Measurements from ENCODE around the gene UBE2G1.
"Not testable (repeated sequence)": the region's sequence is repeated elsewhere in the genome, so short reads cannot be mapped to it uniquely, and the experiment has no call there.

UBE2G1 gene, protein sequence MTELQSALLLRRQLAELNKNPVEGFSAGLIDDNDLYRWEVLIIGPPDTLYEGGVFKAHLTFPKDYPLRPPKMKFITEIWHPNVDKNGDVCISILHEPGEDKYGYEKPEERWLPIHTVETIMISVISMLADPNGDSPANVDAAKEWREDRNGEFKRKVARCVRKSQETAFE

DNA sequence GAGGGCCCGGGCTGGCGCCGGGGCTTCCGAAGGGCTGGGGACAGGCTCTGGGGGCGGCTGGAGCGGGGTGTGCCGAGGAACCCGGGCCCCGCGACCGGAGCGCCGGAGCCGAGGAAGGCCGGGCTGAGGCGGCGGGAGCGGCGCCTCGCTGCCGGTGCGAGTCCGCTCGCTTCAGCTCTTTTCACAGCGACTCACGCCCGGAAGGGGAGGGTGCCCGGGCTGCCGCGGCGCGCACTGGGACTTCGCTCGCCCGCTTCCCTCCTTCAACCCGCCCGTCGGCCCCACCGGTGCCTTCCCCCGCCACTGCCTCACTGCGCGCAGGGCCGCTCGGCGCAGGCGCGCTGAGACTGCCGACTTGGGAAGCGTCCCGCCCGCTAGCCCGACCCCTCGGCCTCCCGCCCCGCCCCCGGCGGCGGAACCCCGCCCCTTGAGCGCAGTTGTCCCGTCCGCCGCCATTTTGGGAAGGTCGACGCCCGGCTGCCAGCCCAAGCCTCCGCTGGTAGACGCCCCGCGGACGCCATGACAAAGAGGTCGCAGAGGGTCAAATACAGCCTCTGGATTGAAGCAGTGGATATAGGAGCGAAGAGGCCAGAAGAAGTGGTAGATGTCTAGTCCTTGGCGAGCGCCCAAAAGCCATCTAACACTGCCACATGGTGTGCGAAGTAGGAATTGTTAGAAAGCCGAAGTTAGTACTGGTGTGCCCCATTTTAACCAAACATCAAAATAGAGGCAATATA is at the start of gene UBE2G1:
Gene UBE2G1 (minus strand): TSS at position 349 of the 737 bp plus-strand sequence. CDS start 359 bp downstream, outside the sequence.
- peak; percentile 100 for DNase-seq

DNA sequence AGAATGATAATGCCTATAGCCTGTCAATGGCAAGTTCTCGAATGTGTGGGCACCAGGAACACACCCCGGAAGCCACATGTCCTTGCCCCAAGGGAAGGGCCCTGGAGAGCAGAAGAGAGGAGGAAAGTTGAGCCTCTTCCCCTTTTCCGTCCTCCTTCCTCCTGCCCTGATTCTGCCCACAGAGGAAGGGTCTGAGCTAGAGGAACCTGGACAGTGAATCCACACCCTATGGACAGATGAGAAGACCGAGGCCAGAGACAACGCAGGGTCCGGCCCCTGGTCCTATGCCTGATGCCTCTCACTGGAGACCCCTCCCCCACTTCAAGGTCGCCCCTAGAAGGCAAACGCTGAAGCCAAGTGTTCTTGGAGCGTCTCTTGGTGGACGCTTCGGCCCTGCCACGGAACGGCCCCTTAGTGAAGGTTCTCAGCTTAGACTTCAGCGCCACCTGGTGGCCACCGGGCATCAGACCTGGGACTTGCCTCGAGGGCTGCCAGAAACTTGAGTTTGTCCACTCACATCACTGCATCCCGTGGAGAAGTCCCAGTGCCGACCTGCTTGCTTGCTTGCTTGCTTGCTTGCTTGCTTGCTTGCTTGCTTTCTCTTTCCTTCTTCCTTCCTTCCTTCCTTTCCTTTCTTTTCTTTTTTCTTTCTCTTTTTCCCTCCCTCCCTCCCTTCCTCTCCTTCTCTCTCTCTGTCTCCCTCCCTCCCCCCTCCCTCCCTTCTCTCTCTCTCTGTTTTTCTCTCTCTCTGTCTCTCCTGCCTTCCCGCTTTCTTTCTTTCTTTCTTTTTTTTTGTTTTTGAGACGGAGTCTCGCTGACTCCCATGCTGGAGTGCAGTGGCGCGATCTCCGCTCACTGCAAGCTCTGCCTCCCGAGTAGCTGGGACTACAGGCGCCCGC is 46.7 kb upstream of the UBE2G1 start:
- peak; percentile 99 for DNase-seq

DNA sequence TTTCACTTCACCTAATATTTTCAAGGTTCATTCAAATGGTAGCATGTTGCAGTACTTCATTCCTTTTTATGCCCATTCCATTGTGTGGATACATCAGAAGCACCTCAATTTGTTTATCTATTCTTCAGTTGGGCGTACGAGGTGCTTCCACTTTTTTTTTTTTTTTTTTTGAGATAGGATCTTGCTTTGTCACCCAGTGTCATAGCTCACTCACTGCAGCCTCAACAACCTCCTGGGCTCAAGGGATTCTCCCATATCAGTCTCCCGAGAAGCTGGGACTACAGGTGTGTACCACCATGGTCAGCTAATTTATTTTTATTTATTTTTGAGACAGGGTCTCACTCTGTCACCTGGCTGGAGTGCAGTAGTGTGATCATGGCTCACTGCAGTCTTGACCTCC is 44.7 kb upstream of the UBE2G1 start:
- no peak for DNase-seq

DNA sequence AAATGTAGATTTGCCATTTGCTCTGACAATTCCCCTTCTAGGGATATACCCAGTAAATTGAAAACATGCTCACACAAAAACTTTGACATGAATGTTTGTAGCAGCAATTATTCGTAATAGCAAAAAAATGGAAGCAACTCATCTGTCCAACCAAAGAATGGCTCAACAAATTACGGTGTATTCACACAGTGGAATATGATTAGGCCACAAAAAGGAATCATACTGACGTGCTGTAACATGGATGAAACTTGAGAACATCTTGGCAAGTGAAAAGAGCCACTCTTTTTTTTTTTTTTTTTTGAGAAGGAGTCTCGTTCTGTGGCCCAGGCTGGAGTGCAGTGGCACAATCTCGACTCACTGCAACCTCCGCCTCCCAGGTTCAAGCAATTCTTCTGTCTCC is 43.2 kb upstream of the UBE2G1 start:
- no peak for DNase-seq

DNA sequence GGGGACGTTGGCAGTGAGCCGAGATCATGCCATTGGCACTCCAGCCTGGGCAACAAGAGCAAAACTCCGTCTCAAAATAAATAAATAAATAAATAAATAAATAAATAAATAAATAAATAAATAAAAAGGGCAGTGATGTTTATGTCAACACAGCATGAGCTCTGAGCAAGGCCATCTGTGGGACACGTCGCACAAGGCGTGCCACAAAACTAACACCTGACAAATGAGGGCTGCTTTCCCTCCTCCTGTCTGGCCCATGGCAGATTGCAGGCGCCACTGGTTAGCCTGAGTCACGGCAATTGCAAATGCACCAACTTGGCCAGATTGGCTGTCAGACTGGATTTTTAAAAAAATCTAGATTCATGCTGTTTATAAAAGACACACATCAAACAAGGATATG is 41.4 kb upstream of the UBE2G1 start:
- DNase-seq = no peak

DNA sequence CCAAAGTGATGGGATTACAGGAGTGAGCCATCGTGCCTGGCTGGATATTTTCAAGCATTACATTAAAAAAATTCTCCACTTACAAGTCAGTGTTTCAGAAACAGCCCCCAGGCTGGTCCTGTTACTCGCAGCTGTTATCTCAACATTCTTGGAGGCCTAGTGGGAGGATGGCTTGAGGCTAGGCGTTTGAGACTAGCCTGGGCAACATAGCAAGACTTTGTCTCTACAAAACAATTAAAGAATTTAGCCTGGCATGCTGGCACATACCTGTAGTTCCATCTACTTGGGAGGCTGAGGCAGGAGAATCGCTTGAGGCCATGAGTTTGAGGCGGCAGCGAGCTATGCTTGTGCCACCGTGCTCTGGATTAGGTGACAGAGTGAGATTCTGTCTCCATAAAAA is 40.7 kb upstream of the UBE2G1 start:
- DNase-seq = no peak

DNA sequence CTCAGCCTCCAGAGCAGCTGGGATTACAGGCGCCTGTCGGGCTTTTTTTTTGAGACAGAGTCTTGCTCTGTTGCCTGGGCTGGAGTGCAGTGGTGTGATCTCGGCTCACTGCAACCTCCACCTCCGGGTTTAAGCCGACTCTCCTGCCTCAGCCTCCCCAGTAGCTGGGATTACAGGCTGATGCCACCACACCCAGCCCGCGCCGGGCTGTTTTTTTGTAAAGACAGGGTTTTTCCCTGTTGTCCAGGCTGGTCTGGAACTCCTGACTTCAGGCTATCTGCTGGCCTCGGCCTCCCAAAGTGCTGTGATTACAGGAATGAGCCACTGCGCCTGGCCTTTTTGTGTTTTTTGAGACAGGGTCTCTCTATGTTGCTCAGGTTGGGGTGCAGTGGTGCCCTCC is 39.9 kb upstream of the UBE2G1 start:
- no peak for DNase-seq

DNA sequence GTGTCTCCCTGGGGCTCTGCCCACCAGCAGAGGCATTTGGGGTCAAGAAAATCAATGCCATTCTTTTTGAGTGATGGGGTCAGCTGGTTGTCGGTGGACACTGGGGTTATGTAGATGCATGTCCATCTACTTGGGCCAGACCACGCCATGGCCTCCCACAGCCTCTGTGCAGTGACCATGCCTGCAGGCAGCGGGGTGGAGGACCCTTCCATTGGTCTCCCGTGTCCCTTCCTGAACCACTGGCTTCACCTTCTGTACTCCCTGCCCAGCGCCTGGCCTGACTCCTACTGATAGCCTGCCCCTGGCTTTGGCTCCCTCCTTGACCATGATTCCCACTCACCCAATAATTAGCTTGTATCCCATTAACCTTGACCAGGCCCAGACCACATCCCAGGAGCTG is 39.2 kb upstream of the UBE2G1 start:
- no peak for DNase-seq

DNA sequence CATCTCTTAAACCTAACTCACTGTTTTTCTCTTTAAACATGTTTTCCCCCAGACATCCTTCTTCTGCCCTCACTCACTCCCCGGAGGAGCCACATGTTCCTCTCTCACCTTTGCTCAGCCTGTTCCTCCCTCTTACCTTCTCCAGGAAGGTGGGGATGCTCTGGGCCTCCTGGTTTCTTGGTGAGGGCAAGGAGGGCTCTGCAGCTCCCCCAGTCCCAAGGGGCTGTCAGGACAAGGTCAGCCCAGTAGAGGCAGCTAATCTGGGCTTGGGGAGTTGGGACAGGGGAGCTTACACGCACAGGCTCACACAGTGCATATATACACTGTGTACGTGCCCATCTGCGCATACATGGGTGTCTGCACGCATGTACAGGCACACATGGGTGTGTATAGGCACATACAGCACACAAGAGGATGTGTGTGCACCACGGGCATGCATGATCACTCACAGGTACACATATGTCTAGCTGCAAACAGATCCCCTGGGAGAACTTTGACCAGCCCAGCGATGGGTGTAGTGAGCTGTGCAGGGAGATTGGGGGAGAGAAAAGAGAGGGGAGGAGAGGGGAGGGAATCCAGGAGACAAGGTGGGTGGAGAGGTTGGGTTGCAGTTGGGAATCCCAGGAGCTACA is 38.7 kb upstream of the UBE2G1 start:
- DNase-seq = no peak

DNA sequence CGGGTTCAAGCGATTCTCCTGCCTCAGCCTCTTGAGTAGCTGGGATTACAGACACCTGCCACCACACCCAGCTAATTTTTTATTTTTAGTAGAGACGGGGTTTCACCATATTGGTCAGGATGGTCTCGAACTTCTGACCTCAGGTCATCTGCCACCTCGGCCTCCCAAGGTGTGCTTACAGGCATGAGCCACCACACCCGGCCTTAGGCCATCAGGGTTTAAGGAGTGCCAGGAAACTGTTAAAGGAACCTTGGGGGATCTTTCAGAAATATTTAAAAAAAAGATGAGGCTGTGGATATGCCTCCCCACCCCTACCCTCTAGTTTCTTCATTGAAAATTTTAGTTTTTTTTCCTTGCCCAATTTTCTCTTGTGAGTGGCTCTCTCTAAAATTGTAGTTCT is 31.4 kb upstream of the UBE2G1 start:
- DNase-seq = no peak

DNA sequence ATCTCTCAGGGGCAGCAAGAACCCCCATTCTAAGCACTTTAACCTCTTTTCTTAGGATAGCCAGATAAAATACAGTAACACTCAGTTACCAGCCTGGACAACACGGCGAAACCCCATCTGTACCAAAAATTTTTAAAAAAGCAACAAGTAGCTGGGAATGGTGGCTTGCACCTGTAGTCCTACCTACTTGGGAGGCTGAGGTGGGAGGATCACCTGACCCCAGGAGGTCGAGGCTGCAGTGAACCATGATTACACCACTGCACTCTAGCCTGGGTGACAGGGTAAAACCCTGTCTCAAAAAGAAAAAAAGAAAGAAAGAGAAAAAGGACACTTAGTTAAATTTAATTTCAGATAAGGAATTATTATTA is 28.6 kb upstream of the UBE2G1 start:
- no peak for DNase-seq

DNA sequence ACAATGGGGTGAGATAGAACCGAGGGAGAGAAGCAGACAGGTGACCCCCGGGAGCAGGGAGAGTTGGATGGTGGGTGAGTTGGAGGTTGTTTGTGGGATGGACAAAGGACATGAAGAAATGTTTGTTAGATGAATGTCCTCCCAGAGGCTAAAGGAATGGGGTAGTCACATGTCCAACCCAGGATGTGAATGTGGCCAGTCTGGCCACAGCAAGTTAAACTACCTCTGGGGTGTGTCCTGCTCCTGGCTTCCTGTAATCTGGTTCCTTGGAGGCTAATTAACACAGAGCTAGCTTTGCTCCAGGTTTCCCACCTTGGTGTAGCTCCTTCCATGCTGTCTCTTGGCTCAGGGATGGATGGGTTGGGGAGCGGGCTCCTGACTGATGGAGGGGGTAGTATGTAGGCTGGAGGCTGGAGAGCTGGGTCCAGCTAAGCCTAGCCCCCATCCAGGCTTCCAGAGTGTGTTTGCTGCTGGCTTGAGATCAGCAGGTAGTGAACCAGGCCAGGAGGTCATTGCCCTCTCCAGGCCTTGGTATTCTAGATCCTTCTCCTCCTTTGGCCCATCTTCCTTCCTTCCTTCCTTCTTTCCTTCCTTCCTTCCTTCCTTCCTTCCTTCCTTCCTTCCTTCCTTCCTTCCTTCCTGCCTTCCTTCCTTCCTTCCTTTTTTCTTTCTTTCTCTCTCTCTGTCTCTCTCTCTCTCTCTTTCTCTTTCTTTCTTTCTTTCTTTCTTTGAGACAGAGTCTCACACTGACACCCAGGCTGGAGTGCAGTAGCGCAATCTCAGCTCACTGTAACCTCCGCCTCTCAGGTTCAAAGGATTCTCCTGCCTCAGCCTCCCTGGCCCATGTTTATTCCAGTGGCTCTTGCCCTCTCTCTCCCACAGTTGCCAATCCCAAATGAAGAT is 28.0 kb upstream of the UBE2G1 start:
- no peak for DNase-seq

DNA sequence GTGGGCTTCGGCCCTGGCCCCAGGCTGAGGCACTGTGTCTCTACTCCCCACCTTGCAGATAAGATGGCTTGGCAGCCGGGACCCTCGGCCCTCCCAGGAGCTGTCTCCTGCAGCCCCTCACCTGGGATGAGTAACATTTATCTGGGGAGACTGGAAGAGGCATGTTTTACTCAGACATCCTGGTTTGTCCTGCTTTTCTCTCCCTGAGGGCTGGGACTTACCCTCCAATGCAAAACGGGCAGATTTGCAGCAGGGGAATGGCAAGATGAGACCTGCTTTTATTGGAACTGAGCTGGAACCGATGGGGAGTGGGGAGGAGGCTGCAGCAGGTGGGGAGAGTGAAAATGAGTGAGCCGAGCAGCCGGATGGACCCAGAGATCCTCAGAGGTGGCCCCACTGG is 27.3 kb upstream of the UBE2G1 start:
- DNase-seq = no peak

DNA sequence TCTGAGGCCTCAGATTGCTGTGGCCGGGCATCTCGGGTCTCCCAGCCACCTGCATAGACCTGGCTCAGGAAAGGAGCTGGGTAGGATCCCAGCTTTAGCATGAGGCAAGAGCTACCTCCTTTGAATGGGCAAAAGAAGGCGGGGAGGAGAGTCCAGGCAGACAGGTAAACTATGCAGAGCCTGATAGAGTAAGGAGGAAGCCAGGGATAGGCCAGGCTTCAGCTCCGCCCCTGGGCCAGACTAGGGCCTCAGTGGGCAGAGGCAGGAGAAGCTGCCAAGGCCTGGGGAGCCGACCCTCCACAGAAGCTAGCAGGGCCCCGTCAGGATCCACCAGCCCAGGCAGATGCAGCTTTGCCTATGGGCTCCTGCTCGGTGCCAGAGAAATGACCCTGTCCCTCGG is 22.6 kb upstream of the UBE2G1 start:
- DNase-seq = no peak

DNA sequence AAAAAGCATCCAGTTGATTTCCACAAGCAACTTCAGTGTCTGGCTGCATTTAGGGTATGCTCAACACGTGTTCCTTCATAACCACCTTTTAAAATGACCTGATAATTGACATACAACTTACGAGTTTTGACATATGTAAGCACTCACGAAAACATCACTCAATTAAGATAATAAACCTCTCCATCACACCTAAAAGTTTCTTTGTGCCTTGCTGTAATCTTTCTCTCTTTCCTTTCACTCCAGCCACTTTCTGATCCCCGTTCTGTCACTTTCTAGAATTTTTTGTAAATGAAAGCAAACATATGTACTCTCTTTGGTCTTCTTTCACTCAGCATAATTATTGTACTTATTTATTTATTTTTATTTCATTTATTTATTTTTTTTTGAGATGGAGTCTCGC is 20.7 kb upstream of the UBE2G1 start:
- DNase-seq = no peak

DNA sequence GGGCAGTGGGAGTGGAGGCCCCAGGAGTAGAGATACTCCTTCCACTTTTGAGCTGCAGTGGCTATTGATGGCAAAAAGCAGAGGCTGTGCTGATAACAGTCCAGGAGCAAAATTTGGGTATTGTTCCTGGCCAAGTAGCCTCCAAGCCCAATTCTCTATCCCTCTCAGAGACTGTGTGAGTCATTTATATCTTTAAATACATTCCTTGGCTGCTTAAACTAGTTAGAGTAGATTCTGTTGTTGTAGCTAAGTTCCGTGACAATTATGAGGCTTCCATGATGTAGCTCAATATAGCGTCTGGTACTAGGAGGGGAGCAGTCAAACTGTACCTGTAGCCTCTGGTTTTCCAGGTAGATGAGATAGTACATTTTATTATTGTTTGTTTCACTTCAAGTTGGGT is 19.9 kb upstream of the UBE2G1 start:
- no peak for DNase-seq

DNA sequence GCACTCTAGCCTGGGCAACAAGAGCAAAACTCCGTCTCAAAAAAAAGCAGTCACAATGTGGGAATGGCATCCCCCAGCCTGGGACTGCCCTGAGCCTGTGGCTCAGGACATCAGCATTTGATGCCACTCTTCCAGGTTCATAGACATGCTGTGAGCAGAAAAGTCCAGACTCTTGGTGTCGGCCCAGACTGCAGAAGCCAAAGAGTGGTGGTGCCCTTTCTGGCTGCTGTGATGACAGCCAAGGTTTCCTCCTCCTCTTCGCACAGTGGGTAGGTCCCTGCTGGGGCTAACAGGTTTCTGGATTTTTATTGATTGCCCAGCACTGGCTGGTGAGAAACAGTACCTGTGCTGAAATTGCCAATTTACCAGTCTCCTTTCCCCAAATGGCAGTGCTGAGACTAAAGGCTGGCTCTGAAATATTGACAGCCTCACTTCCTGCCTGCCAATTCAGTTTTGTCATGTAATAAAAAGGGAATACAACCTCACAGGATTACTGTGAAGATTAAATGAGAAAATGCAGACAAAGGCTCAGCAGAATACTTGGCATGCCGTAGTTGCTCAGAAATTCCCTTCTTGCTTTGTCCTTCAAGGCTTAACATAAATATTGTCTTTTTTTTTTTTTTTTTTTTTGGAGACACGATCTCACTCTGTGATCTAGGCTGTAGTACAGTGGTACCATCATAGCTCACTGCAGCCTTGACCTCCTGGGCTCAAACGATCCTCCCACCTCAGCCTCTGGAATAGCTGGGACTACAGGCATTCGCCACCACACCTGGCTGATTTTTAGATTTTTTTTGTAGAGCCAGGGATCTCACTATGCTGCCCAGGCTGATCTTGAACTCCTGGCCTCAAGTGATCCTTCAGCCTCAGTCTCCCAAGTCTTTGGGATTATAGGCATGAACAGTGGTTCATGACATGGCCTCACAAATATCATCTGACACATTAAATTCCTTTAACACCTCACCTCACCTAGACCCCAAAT is 15.5 kb upstream of the UBE2G1 start:
- no peak for DNase-seq

DNA sequence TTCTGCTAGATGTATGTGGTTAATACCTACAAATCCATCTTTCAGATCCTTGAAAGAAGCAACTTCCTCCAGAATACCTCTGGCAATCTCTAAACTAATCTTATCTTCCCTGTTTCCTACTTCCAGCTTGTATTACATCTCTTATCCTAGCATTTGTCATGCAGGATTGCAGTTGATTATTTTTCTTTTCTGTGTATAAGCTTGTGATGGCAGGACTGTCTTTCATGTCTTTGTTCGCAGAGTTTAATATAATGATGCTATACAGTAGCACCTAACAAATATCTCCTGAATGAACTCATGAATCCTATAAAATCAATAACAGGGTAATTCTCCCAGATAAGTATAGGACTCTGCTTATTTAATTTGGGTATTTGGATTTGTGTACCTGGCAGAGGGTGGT is 12.2 kb upstream of the UBE2G1 start:
- no peak for DNase-seq

DNA sequence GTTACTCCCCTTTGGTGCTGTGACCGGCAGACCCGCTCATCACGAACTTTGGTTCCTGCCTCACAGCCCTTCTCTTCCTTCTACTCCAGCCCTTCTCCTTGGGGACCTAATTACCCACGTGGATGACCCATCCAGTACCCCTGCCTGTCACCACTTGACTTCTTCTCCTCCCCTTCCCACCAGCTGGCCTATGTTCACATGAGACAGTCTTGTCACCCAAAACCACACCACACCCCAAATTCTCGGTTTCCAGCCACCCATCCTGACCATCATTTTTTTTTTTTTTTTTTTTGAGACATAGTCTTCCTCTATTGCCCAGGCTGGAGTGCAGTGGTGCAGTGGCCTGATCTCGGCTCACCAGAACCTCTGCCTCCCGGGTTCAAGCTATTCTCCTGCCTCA is 10.8 kb upstream of the UBE2G1 start:
- not testable (repeated sequence) for DNase-seq

DNA sequence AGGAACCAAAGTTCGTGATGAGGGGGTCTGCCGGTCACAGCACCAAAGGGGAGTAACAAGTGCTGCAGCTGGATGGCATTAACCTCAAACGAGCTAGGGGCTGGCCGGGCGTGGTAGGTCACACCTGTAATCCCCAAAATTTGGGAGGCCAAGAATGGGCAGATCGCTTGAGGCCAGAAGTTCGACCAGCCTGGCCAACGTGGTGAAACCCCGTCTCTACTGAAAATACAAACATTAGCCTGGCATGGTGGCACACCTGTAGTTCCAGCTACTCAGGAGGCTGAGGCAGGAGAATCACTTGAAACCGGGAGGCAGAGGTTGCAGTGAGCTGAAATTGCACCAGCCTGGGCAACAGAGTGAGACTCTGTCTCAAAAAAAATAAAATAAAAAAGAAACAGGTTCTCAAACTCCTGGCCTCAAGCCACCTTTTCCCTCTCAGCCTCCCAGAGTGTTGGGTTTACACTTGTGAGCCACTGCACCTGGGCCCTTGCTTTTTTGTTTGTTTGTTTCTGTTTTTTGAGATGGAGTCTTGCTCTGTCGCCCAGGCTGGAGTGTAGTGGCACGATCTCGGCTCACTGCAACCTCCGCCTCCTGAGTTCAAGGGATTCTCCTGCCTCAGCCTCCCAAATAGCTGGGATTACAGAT is 9.4 kb upstream of the UBE2G1 start:
- DNase-seq = not testable (repeated sequence)

Measured in activated CD8-positive, alpha-beta memory T cell treated with anti-CD3 and anti-CD28 coated beads, Interleukin-2, amount 50 U/mL, for 48 hours (primary cell).